ENCODE results near the gene AP4B1. TPM values are rescaled to one million over a fixed set of nuclear protein-coding genes. Genes with fewer than 3 reads are reported as not detected.

AP4B1 gene
- total and polyA plus RNA-seq, 9 of the 15 experiments (the other 6 are each of a cell fraction or from before 2014, with no cell fraction given), result 15.8 to 36.5 (median 24.6) TPM

DNA sequence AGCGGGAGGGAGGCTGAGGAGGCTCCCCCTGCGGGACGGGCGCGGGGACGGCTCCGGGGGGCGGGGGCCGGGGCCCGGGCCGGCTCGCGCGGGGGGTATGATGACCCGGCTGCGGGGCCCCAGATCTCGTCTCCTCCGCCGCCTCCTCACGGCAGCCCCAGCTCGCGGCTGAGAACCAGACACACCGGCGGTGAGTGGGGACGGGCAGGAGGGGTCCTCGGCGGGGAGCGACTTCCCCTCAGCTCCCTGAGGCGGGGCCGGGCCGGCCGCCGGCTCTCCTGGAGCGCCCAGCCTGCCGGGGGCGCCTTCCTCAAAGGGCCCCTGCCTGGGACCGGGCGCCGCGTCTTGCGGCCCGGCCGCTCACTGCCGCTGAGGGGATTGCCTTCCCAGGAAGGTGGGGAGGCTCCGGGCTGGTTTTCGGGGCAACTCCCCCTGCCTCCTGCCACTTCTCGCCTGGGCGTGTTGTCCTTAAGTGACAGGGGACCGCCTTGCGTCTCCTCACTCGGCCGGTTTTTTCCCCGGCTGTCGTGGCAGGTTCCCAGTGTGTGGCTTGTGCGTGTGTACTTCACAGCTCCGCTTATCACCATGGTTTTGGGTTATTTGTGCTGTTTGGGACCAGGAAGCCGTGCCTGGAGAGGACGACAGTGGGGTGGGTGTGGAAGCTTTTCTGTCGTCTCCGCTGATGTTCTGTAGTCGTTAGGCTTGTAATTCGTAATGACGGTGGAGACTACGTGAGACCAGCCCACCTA, 25.3 kb upstream of the AP4B1 start (continued):
- TF ChIP-seq CTCF (IDR thresholded peaks at IDR 0.05 in 2 of 3, conservative IDR thresholded peaks at IDR 0.05 in 1 of 3; ENCODE audit: insufficient read depth in 2 of 3, low read depth in 1 of 3, low read length in 3 of 3), result peak; percentile 36 to 66 (median 47); a peak in 5 of 6 replicates
- TF ChIP-seq, protein P1, sequence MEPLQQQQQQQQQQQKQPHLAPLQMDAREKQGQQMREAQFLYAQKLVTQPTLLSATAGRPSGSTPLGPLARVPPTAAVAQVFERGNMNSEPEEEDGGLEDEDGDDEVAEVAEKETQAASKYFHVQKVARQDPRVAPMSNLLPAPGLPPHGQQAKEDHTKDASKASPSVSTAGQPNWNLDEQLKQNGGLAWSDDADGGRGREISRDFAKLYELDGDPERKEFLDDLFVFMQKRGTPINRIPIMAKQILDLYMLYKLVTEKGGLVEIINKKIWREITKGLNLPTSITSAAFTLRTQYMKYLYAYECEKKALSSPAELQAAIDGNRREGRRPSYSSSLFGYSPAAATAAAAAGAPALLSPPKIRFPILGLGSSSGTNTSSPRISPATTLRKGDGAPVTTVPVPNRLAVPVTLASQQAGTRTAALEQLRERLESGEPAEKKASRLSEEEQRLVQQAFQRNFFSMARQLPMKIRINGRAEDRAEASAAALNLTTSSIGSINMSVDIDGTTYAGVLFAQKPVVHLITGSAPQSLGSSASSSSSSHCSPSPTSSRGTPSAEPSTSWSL (CRISPR knock-in tag; IDR thresholded peaks at IDR 0.05; ENCODE audit: borderline replicate concordance), result no peak
- TF ChIP-seq EWSR1 (IDR thresholded peaks at IDR 0.05; ENCODE audit: borderline replicate concordance, low read depth, partially characterized antibody), result no peak
- peak; percentile 96 for TF ChIP-seq KAT2B (IDR thresholded peaks at IDR 0.05; ENCODE audit: low read depth, low read length)
- TF ChIP-seq ZC3H4 (CRISPR knock-in tag; IDR thresholded peaks at IDR 0.05; ENCODE audit: borderline replicate concordance), result peak; percentile 98
- TF ChIP-seq TAF1 (IDR thresholded peaks at IDR 0.05; ENCODE audit: control insufficient read depth, extremely low read depth, insufficient read depth, low read length, severe bottlenecking), result peak; percentile 29
- TF ChIP-seq, protein P2, sequence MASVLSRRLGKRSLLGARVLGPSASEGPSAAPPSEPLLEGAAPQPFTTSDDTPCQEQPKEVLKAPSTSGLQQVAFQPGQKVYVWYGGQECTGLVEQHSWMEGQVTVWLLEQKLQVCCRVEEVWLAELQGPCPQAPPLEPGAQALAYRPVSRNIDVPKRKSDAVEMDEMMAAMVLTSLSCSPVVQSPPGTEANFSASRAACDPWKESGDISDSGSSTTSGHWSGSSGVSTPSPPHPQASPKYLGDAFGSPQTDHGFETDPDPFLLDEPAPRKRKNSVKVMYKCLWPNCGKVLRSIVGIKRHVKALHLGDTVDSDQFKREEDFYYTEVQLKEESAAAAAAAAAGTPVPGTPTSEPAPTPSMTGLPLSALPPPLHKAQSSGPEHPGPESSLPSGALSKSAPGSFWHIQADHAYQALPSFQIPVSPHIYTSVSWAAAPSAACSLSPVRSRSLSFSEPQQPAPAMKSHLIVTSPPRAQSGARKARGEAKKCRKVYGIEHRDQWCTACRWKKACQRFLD (CRISPR knock-in tag; IDR thresholded peaks at IDR 0.05), result 0 out of 2 replicates have a peak, but pooled peaks have one; percentile 70
- TF ChIP-seq KDM4B (IDR thresholded peaks at IDR 0.05; ENCODE audit: borderline replicate concordance in 2 of 2, low read depth in 1 of 2), result no peak; a peak in 1 of 4 replicates
- TF ChIP-seq SMAD4 (CRISPR knock-in tag; conservative IDR thresholded peaks at IDR 0.05), result peak; percentile 51
- peak; percentile 4; the same call in 1 of the 2 replicates for TF ChIP-seq GATAD2B (IDR thresholded peaks at IDR 0.05; ENCODE audit: borderline replicate concordance)
- peak; percentile 53; the same call in 1 of the 2 replicates for TF ChIP-seq ZNF324 (CRISPR knock-in tag; IDR thresholded peaks at IDR 0.05)
- TF ChIP-seq, protein P3, sequence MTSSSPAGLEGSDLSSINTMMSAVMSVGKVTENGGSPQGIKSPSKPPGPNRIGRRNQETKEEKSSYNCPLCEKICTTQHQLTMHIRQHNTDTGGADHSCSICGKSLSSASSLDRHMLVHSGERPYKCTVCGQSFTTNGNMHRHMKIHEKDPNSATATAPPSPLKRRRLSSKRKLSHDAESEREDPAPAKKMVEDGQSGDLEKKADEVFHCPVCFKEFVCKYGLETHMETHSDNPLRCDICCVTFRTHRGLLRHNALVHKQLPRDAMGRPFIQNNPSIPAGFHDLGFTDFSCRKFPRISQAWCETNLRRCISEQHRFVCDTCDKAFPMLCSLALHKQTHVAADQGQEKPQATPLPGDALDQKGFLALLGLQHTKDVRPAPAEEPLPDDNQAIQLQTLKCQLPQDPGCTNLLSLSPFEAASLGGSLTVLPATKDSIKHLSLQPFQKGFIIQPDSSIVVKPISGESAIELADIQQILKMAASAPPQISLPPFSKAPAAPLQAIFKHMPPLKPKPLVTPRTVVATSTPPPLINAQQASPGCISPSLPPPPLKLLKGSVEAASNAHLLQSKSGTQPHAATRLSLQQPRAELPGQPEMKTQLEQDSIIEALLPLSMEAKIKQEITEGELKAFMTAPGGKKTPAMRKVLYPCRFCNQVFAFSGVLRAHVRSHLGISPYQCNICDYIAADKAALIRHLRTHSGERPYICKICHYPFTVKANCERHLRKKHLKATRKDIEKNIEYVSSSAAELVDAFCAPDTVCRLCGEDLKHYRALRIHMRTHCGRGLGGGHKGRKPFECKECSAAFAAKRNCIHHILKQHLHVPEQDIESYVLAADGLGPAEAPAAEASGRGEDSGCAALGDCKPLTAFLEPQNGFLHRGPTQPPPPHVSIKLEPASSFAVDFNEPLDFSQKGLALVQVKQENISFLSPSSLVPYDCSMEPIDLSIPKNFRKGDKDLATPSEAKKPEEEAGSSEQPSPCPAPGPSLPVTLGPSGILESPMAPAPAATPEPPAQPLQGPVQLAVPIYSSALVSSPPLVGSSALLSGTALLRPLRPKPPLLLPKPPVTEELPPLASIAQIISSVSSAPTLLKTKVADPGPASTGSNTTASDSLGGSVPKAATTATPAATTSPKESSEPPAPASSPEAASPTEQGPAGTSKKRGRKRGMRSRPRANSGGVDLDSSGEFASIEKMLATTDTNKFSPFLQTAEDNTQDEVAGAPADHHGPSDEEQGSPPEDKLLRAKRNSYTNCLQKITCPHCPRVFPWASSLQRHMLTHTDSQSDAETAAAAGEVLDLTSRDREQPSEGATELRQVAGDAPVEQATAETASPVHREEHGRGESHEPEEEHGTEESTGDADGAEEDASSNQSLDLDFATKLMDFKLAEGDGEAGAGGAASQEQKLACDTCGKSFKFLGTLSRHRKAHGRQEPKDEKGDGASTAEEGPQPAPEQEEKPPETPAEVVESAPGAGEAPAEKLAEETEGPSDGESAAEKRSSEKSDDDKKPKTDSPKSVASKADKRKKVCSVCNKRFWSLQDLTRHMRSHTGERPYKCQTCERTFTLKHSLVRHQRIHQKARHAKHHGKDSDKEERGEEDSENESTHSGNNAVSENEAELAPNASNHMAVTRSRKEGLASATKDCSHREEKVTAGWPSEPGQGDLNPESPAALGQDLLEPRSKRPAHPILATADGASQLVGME (CRISPR knock-in tag; IDR thresholded peaks at IDR 0.05), result peak; percentile 90
- TF ChIP-seq PURB (CRISPR knock-in tag; IDR thresholded peaks at IDR 0.05; ENCODE audit: low read depth), result no peak
- peak in 1 of 2 experiments; percentile 39; a peak in 3 of 4 replicates for TF ChIP-seq RAD21 (CRISPR knock-in tag; conservative IDR thresholded peaks at IDR 0.05 in 1 of 2, IDR thresholded peaks at IDR 0.05 in 1 of 2)

Measured in K562 (cell line).